HG02610 (cell line): ENCODE results near the gene RPUSD3.
"Not testable (repeated sequence)": the region's sequence is repeated elsewhere in the genome, so short reads cannot be mapped to it uniquely, and the experiment has no call there.

ENCODE experiments used
- ATAC-seq: cut with Tn5 transposase; IDR thresholded peaks from one replicate; pipeline ENCODE4 v1.9.1; 2021; ENCODE audit warnings: mild to moderate bottlenecking, moderate library complexity; ENCODE audit not compliant: unreplicated experiment

Gene RPUSD3

GRCh38 chr3:9843715-9844438 lies at the start of gene RPUSD3:
Gene RPUSD3 (minus strand): TSS chr3:9844008. CDS start chr3:9843990, 18 bp downstream.
- ATAC-seq, result peak; percentile 98

GRCh38 chr3:9891072-9891622 lies 47.3 kb upstream of the RPUSD3 start:
- ATAC-seq, result no peak

GRCh38 chr3:9890249-9891071 lies 46.7 kb upstream of the RPUSD3 start, which contains the start of gene JAGN1:
Gene JAGN1 (plus strand): TSS chr3:9890610. CDS start chr3:9890723, 113 bp downstream.
- peak; percentile 75 for ATAC-seq

- ATAC-seq, result no peak
Measured at GRCh38 chr3:9889405-9889804, 45.6 kb upstream of the RPUSD3 start.

GRCh38 chr3:9888540-9888939 lies 44.7 kb upstream of the RPUSD3 start:
- no peak for ATAC-seq

GRCh38 chr3:9887480-9887879 lies 43.7 kb upstream of the RPUSD3 start:
- ATAC-seq, result no peak

GRCh38 chr3:9886328-9886727 lies 42.5 kb upstream of the RPUSD3 start:
- ATAC-seq, result no peak

GRCh38 chr3:9884555-9885165 lies 40.9 kb upstream of the RPUSD3 start:
- ATAC-seq, result no peak

- no peak for ATAC-seq
Measured at GRCh38 chr3:9883706-9884554, 40.1 kb upstream of the RPUSD3 start.

- no peak for ATAC-seq
Measured at GRCh38 chr3:9881441-9881840, 37.6 kb upstream of the RPUSD3 start.

- no peak for ATAC-seq
Measured at GRCh38 chr3:9879830-9880549, 36.2 kb upstream of the RPUSD3 start, which contains the start of gene CIDEC. Gene CIDEC (minus strand): TSS chr3:9880253. CDS start chr3:9878486, 1,767 bp downstream.

- ATAC-seq, result no peak
Measured at GRCh38 chr3:9878700-9879099, 34.9 kb upstream of the RPUSD3 start.

GRCh38 chr3:9876991-9877390 lies 33.2 kb upstream of the RPUSD3 start:
- ATAC-seq, result no peak

GRCh38 chr3:9876255-9876654 lies 32.4 kb upstream of the RPUSD3 start:
- ATAC-seq, result not testable (repeated sequence)

GRCh38 chr3:9875448-9875847 lies 31.6 kb upstream of the RPUSD3 start:
- no peak for ATAC-seq

GRCh38 chr3:9872067-9872466 lies 28.3 kb upstream of the RPUSD3 start:
- ATAC-seq, result not testable (repeated sequence)

- ATAC-seq, result no peak
Measured at GRCh38 chr3:9870978-9871377, 27.2 kb upstream of the RPUSD3 start.

GRCh38 chr3:9869955-9870354 lies 26.1 kb upstream of the RPUSD3 start:
- ATAC-seq, result no peak

GRCh38 chr3:9867106-9867505 lies 23.3 kb upstream of the RPUSD3 start:
- ATAC-seq, result no peak

- no peak for ATAC-seq
Measured at GRCh38 chr3:9866639-9867038, 22.8 kb upstream of the RPUSD3 start.
